ENCODE measurements around the gene SPAG9.

SPAG9 gene

DNA sequence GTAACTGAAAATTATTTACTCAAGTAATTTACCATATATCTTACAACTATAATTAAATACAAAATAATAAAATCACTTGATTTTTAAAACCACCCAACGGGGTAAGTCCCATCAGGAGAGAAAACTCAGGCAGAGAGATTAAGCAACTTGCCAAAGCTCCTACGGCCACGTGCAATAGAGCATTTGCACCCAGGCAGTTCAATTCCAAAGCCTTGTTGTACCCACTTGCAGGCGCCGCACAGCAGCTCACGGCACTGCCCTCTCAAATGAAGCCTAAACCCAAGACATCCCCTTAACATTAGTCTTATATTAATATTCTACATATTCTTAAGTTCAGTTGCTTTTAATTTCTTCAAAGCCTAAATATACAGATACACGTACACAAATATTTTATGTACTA is 75.7 kb downstream of the SPAG9 start:
- DNase-seq (ENCODE audit: low read depth in 1 of 2, low spot score in 1 of 2) = no peak

DNA sequence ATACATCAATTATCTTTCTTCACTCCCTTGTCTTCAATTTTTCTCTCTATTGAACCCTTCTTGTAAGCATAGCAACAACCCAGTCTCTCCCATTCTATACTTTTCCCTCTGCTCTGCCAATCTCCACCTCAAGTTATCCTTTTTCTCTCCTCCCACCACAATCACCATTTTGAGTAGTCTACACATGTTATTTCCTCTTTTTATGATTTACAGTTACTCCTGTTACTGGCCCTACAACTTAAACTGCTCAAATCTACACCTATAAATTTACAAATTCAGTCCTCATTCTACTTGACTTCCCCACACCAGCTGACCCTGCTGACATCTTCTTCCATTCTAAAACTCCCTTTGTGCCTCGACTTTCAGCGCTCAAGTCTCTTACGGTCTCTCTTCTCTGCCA is 84.6 kb downstream of the SPAG9 start:
- DNase-seq (ENCODE audit: low read depth in 1 of 2, low spot score in 1 of 2) = no peak

DNA sequence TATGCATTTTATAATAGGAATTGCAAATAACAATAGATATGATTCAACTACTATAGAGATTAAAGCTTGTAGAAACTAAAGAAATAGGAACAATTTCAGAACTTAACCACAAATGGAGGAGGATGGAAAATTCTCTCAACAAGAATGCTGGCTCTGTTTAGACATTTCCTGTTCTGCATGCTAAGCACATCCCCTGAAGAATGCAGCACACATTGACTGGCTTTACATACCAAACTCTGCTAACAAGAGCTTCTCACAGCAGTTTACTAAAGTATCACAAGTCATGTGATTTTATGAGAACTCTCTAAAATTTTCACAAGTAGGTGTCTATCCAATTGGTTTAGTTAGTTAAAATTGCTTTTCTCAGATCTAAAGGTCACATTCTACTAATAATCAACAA is 85.2 kb downstream of the SPAG9 start:
- no peak for DNase-seq (ENCODE audit: low read depth in 1 of 2, low spot score in 1 of 2)

DNA sequence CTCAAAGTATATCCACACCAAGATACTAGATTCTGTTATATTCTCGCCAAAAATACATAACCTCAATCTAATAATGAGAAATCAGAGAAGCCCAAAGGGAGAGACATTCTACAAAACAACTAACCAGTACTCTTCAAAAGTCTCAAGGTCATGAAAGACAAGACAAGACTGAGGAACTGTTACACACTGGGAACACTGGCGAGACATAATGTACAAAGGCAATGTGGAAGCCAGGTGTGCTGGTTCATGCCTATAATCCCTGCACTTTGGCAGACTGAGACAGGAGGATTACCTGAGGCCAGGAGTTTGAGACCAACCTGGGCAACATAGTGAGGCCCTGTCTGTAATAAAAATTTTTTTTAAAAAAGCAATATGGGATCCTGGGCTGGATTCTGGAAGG is 85.9 kb downstream of the SPAG9 start:
- no peak for DNase-seq (ENCODE audit: low read depth in 1 of 2, low spot score in 1 of 2)

DNA sequence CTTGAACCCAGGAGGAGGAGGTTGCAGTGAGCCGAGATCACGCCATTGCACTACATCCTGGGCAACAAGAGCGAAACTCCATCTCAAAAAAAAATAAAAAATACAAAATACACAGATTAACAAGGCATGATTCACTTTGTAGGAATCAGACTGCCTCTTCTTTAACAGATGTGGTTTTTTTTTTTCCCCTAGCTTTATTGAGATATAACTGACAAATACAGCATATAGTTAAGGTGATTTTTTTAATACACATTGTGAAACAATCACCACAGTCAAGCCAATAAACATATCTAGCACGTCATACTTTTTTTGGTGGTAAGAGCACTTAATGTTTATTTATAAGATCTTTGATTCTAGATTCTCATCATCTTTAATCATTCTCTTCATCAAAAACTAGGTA is 87.8 kb downstream of the SPAG9 start:
- no peak for DNase-seq (ENCODE audit: low read depth in 1 of 2, low spot score in 1 of 2)

DNA sequence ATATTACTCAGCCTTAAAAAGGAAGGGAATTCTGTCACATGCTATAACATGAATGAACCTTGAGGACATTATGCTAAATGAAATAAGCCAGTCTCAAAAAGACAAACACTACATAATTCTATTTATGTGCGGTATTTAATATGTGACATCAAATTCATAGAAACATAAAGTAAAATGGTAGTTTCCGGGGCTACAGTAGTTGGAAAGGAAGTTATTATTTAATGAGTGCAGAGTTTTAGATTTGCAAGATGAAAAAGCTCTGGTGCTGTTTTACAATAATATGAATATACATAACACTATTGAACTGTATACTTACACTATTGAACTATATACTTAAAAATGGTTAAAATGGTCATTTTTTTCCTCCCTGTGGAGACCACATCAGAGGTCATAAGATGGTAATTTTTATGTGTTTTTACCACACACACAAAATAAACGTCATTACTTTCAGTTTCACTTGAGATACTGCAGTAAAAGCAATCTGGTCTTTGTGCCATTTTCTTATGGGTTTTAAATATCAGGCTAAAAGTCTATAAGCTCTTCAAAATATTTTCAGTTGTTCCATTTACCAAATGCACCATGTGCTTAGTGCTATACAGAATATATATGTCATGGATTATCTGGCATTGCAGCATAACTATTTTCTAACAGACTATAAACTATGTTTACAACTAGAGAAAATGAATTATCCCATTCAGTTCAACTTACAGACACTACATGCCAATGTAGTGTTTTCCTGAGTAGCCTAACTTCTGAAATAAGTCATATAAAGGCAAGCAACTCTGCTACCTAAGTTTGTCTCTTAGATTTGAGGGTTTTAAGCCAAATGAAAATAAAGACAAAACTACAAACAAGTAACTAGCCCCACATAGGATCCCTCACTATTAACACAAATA is 90.9 kb downstream of the SPAG9 start:
- DNase-seq (ENCODE audit: low read depth in 1 of 2, low spot score in 1 of 2) = no peak

DNA sequence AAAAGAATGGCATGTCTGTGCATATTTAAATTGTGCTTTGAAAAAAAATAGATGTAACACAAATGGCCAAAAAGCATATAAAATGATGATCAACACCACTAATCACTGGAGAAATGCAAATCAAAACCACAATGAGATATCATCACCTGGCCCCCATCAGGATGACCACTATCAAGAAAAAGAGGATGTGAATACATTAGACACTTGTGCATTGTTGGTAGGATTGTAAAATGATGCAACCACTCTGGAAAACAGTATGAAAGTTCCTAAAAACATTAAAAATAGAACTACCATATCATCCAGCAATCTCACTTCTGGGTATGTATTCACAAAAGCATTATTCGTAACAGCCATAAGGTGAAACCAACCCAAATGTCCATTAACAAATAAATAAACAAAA is 91.5 kb downstream of the SPAG9 start:
- DNase-seq (ENCODE audit: low read depth in 1 of 2, low spot score in 1 of 2) = no peak

DNA sequence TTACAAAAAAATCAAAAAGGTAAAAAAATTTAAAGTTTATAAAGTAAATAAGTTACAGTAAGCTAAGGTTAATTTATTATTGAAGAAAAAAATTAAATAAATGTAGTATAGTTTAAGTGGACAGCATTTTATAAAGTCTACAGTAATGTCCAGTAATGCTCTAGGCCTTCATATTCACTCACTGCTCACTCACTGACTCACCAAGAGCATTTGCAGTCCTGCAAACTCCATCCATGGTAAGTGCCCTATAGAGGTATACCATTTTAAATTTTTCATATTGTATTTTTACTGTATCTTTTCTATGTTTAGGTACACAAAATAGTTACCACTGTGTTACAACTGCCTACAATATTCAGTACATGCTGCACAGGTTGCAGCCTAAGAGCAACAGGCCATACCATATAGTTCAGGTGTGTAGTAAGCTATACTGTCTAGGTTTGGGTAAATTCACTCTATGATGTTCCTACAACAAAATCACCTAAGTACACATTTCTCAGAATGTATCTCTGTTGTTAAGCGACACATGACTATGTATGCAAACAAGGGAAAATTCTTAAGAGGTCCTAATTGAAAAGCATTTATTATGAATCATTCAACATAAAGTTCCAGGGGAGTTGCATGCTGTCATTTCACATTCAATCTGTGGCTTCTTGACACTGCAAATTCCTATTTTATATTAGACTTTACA is 92.3 kb downstream of the SPAG9 start:
- DNase-seq (ENCODE audit: low read depth in 1 of 2, low spot score in 1 of 2) = no peak

DNA sequence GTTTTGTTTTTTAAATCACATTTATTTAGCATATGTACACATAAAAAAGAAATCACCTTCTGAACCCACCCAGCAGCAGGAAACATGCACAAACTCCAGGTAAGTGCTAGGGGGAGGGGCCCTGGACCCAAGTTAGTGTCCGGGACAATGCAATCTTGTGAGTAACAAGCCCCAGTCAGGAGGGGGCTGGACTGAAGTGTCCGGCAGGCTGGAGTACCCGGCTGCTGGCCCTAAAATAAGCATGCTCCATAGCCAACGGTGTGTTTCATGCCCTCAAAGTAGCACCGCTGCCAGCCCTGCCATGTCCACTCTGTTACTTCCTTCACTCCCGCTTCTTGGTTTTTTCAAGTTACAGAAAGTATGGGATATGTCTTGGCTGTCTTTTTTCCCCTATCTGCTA is 102.1 kb downstream of the SPAG9 start:
- DNase-seq (ENCODE audit: low read depth in 1 of 2, low spot score in 1 of 2) = no peak

DNA sequence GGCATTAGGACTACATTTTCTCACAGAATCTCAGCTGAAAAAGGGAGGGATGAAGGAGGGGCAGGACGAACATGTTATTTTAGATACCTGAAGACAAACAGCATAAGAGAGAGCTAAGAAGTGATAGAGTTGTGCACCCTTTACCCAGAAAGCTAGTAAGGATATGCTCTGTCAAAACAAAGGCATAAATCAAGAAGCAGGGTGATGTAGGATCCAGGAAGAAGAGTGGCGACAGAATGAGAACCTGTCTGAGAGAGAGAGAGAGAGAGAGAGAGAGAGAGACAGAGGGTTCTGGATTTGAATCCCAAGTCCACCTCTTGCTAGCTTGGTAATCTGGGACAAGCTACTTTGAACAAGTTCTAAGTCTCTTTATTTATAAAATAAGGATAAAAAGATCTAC is 103.4 kb downstream of the SPAG9 start:
- DNase-seq (ENCODE audit: low read depth in 1 of 2, low spot score in 1 of 2) = no peak

DNA sequence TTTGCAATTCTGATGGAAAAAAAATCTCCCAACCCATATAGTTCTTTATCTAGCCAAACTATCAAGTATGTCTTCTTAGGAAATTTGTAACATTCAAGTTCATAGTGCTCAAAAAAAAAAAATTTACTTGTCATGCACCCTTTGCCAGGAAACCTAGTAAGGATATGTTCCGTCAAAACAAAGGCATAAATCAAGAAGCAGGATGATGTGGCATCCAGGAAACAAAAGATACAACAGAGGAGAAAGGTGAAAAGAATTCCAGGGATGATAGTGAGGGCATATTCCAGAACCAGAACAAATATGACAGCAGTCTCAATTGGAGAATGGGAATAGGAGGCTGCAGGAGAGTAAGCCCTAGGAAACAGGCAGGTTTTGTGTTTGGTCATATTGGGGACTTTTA is 104.6 kb downstream of the SPAG9 start:
- DNase-seq (ENCODE audit: low read depth in 1 of 2, low spot score in 1 of 2) = no peak

DNA sequence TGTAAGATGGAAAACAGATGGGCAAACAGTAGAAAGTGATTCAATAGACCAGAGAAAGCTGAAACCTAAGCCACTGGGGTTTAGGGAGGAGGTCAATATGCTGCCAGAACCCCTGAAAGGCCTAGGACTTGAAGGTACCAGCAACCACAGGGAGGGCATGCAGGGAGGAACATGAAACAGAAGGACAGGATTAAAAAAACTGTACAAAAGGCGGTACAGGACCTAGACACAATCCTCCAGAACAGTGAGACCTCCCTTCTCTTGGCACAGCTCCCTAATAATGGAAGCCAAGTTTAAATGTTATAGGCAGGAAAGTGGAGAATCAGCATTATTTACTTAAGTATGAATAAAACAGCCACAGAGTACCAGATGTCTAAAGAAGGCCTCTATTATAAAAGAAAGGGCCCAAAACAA is 105.5 kb downstream of the SPAG9 start:
- DNase-seq (ENCODE audit: low read depth in 1 of 2, low spot score in 1 of 2) = no peak

DNA sequence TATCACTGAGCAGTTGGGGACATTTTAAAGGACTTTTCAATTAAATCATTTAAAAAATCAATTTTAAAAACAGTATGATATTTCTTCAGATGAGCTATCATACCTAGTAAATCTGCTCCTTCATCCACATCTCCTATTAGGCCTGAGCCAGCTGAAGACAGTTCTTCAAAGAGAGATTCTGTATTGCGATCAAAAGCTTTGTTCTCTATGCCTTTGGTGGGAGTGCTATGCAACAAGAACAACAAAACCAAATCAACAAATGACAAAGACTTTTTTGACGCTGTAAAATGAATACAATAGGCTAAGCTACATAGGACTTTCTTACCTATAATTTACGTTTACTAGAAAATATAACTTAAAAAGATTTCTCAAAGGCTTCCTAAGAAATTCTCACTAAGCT is 106.5 kb downstream of the SPAG9 start:
- DNase-seq (ENCODE audit: low read depth in 1 of 2, low spot score in 1 of 2) = no peak

DNA sequence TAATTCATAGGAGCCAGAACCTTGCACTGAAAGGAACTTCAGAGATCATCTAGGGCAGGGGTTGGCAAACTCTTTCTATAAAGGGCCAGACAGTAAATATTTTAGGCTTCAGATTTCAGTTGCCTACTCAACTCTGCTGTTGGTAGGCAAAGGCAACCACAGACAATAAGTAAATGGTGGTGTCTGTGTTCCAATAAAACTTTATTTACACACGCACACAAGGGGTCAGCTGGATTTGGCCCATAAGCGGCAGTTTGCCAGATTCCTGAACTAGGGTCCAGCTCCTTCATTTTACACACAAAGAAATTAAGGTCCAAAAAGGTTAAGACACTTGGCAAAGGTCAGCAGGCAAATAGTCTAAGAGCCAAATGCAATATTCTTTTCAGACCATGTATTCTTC is 107.3 kb downstream of the SPAG9 start:
- no peak for DNase-seq (ENCODE audit: low read depth in 1 of 2, low spot score in 1 of 2)

DNA sequence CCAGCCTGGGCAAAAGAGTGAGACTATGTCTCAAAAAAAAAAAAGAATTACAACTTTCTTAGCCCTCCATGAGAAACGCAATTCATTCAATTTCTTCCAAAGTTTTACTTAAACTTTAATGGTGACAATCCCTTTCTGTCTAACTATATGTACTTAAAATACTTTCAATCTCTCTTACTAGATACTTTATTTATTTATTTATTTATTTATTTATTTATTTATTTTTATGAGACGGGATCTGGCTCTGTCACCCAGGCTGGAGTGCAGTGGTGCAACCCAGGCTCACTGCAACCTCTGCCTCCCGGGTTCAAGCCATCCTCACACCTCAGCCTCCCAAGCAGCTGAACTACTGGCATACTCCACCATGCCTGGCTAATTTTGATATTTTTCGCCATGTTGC is 108.1 kb downstream of the SPAG9 start:
- no peak for DNase-seq (ENCODE audit: low read depth in 1 of 2, low spot score in 1 of 2)

DNA sequence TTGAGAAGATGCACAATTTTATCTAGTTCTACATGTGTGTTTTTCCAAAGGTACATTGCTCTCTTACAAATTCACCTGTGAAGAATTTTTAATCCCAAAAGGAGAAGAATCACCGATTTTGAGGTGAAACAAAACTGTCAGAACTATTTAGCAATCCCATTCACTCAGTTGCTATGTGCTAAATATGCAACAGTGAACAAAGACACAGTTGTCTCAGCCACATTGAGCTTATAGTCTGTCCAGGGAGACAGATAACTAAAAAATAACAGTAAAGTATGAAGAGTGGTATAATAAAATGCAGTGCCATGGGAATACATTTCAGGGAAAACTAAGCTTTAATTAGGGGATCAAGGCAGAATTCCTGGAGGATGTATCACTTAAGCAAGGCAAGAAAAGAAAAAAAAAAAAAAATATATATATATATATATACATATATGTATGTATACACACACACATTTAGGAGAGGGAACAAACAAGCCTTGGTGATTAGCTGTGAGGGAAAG is 110.4 kb downstream of the SPAG9 start:
- no peak for DNase-seq (ENCODE audit: low read depth in 1 of 2, low spot score in 1 of 2)

DNA sequence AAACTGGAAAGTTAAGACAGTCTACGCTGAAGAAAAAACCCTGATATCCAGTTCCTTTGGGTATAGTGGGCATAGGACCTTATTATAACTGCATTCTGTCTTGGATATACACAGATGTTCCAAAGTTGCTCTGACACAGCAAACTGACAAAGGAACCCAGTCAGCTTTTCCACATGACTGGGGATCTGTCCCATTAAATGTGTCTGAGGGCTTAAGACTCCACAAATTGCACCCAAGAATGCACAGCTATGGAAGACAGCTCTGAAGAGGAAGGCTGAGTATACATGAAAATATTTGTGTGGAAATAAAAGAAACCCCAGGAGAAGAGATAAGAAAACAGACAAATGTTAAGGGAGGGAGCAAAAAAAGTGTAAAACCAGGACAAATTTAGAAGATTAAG is 114.1 kb downstream of the SPAG9 start:
- no peak for DNase-seq (ENCODE audit: low read depth in 1 of 2, low spot score in 1 of 2)

DNA sequence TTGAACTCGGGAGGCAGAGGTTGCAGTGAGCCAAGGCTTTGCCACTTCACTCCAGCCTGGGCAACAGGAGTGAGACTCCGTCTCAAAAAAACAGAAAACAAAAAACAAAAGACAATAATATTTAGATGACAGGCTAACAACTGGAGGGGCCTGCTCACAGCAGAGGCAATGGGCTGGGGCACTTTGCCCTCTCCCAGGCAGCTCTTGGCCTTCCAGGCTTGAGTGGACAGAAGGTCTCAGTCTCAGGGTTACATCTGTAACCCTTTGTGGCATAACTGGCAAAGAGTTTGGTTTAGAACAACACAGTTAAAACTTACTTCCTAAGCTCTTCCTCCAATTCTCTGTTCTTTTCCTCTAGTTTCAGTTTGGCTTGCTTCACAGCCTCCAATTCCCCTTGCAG is 114.9 kb downstream of the SPAG9 start:
- DNase-seq (ENCODE audit: low read depth in 1 of 2, low spot score in 1 of 2) = no peak

DNA sequence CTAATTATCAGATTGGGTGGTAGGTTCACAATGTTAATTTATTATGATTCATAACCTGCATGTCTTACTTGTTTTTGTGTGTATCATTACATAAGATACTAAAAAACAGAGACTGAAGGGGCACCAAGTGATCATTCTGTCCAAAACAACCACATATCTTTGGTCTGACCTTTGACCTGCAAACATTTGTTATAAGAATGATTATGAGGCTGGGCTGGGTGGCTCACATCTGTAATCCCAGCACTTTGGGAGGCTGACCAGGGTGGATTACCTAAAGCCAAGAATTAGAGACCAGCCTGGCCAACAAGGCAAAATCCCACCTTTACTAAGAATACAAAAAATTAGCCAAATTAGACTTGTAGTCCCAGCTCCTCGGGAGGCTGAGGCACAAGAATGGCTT is 116.4 kb downstream of the SPAG9 start:
- DNase-seq (ENCODE audit: low read depth in 1 of 2, low spot score in 1 of 2) = no peak

DNA sequence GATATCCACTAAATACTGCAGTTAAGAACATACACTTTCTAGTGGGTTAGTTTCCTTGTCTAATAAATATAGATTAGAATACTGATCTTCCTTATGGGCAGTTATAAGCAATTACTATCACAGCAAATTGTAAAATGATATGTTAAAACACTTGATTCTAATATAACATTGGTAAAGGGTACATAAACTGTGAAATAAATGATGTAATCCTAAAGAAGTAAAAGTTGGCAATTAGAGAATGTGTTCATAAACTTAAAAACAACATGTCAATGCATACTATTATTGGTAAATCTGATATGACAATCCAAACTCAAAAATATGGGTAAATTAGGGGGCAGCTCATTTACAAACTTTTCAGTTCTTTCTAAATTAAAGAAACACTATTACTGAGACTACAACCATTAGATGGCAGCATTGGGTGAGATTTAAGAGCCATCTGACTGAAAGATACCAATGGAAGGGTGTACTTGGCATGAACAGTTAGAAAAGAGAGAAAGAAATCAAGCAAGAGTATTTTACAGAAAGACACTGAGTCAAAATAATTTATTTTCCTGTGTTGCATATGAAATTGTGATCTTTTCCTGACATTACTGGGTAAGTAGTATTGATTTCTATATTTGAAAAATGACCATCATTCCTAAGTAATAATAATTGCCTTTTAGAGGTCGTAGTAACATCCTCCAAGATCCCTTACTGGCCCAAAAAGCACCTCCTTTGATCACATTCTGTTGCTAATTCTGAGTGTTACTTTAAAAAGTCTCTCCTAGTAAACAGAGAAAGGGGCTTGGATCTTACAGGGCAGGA is 119.6 kb downstream of the SPAG9 start:
- DNase-seq (ENCODE audit: low read depth in 1 of 2, low spot score in 1 of 2) = no peak

DNA sequence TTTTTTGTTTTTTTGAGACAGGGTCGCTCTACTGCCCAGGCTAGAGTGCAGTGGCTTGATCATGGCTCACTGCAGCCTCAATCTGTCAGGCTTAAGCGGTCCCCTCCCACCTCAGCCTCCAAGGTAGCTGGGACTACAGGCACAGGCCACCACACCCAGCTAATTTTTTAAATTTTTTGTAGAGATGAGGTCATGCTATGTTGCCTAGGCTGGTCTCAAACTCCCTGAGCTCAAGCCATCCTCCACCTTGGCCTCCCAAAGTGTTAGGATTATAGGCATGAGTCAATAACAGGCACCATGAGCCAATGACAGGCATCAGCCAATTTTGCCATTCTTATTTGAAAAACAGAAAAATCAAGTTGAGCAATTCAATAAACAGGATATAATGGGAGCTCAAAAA is 125.0 kb downstream of the SPAG9 start:
- no peak for DNase-seq (ENCODE audit: low read depth in 1 of 2, low spot score in 1 of 2)

DNA sequence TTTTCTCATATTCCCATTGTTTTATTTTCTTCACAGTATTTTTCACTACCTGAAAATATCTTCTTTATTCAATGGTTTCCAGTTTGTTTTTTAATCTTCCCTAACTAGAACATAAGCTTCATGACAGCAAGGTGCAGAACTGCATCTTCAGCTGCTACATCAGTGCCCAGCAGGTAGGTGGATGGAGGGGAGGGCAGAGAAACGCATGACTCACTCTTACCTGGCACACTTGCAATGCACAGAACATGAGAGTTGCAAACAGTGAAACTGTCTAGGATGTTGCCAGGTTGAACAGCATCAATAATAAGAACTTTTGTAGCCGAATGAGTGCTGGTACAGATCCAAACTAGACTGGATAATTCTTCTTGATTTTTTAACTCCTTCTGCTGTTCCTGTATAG is 127.1 kb downstream of the SPAG9 start:
- no peak for DNase-seq (ENCODE audit: low read depth in 1 of 2, low spot score in 1 of 2)

All from stimulated activated CD4-positive, alpha-beta T cell treated with anti-CD3 and anti-CD28 coated beads, Interleukin-15, amount 100 ng/mL, for 1 hour (primary cell).